NOMO-1 (cell line): ENCODE results near the gene GATA5.
"Not testable (repeated sequence)": the region's sequence is repeated elsewhere in the genome, so short reads cannot be mapped to it uniquely, and the experiment has no call there.

Experiments
- DNase-seq, 2 experiments: peaks; one replicate each; lab custom pipeline; 2025; ENCODE audit not compliant: unreplicated experiment in 2 of 2; lab: John Stamatoyannopoulos, UW

The GATA5 gene

GRCh38 chr20:62436692-62437091, 39.1 kb downstream of the GATA5 start:
- no peak for DNase-seq

GRCh38 chr20:62433658-62434497, 41.9 kb downstream of the GATA5 start:
- no peak for DNase-seq

- DNase-seq, result no peak
Observed at GRCh38 chr20:62430866-62431447, 44.8 kb downstream of the GATA5 start.

GRCh38 chr20:62430311-62430853, 45.4 kb downstream of the GATA5 start:
- no peak for DNase-seq

GRCh38 chr20:62429455-62430310, 46.1 kb downstream of the GATA5 start:
- DNase-seq, result no peak

GRCh38 chr20:62428396-62429295, 47.1 kb downstream of the GATA5 start:
- DNase-seq, result no peak

GRCh38 chr20:62428002-62428372, 47.8 kb downstream of the GATA5 start:
- no peak for DNase-seq

GRCh38 chr20:62427172-62428001, 48.4 kb downstream of the GATA5 start, which contains the start of gene RBBP8NL:
RBBP8NL (minus strand) TSS chr20:62427539; CDS start chr20:62419647, 7,892 bp downstream.
- no peak for DNase-seq

GRCh38 chr20:62426699-62427131, 49.1 kb downstream of the GATA5 start:
- no peak for DNase-seq

GRCh38 chr20:62426059-62426348, 49.8 kb downstream of the GATA5 start:
- not testable (repeated sequence) for DNase-seq

GRCh38 chr20:62425281-62426058, 50.3 kb downstream of the GATA5 start:
- DNase-seq, result no peak

GRCh38 chr20:62424249-62425107, 51.3 kb downstream of the GATA5 start:
- no peak for DNase-seq

- DNase-seq, result no peak
Observed at GRCh38 chr20:62423326-62423706, 52.5 kb downstream of the GATA5 start.

- no peak for DNase-seq
Observed at GRCh38 chr20:62422636-62423325, 53.0 kb downstream of the GATA5 start.

- no peak for DNase-seq
Observed at GRCh38 chr20:62421716-62421990, 54.1 kb downstream of the GATA5 start.

GRCh38 chr20:62420846-62421715, 54.7 kb downstream of the GATA5 start:
- no peak for DNase-seq
